HG02973 (cell line): Measurements from ENCODE around the gene FITM1.

Experiments
- ATAC-seq: cut with Tn5 transposase; IDR thresholded peaks from one replicate; pipeline ENCODE4 v1.9.1; 2021; ENCODE audit warnings: moderate library complexity; ENCODE audit not compliant: unreplicated experiment

The FITM1 gene

GRCh38 chr14:24116128-24116814 is 14.2 kb upstream of the FITM1 start:
- ATAC-seq, result no peak

DNA sequence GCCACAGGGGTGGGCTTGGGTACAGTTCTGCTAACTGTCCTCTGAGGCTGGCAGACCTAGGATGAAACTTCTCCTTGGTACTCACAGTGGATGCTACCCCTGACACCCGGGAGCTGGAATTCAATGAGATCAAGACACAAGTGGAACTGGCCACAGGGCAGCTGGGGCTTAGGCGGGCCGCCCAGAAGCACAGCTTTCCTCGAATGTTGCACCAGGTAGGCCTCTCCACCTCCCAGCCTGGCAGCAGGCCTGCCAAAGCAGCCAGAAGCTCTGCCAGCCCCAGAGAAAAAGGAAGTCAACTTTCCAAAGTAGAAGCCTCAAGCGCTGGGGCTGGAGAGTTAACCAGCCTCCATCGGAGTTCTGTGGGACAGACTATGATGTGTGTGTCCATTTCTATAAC is 13.3 kb upstream of the FITM1 start:
- no peak for ATAC-seq

- ATAC-seq, result no peak
Measured at GRCh38 chr14:24119691-24120090, 10.8 kb upstream of the FITM1 start.

DNA sequence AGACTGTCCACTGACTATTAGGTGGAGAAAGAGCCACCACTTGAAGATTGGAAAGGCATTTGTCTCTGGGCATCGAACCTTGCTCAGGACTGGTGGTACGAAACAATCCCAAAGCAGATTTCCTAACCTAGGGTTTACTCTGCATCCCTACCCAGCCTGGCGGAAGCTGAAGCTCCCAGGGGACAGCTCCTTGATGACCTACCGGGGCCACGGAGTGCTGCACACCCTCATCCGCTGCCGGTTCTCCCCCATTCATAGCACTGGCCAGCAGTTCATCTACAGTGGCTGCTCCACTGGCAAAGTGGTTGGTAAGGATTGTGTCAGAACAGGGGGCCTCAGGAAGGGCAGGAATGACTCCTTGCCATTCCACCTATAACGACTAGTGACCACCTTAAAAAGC is 9.2 kb upstream of the FITM1 start:
- ATAC-seq, result no peak

GRCh38 chr14:24122416-24122815 is 8.0 kb upstream of the FITM1 start:
- no peak for ATAC-seq

DNA sequence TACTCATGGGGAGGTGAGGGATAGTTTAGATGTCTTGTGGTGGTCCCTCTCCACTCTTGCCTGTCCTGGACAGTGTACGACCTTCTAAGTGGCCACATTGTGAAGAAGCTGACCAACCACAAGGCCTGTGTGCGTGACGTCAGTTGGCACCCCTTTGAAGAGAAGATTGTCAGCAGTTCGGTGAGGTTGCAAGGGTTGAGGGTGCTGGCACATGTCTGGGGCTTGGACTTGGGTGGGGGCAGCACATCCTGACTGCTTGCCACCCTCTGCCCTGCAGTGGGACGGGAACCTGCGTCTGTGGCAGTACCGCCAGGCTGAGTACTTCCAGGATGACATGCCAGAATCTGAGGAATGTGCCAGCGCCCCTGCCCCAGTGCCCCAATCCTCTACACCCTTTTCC is 7.6 kb upstream of the FITM1 start:
- no peak for ATAC-seq

- ATAC-seq, result peak; percentile 54
Measured at GRCh38 chr14:24123424-24124417, 6.7 kb upstream of the FITM1 start.

DNA sequence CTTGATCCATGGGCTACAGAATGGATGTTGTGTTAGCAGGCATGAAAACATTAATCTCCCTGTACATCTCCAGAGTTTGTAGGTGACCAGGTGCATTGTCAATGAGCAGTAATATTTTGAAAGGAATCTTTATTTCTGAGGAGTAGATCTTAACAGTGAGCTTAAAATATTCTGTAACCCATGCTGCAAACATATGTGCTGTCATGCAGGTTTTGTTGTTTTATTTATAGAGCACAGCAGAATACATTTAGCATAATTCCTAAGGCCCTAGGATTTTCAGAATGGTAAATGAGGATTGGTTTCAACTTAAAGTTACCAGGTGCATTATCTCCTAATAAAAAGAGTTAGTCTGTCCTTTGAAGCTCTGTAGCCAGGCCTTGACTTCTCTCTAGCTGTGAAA is 3.5 kb upstream of the FITM1 start:
- ATAC-seq, result no peak

GRCh38 chr14:24127673-24128072 is 2.8 kb upstream of the FITM1 start:
- no peak for ATAC-seq

GRCh38 chr14:24129410-24129998 is 955 bp upstream of the FITM1 start:
- ATAC-seq, result no peak

GRCh38 chr14:24130717-24131548 is 474 bp downstream of the FITM1 start:
- ATAC-seq, result no peak

DNA sequence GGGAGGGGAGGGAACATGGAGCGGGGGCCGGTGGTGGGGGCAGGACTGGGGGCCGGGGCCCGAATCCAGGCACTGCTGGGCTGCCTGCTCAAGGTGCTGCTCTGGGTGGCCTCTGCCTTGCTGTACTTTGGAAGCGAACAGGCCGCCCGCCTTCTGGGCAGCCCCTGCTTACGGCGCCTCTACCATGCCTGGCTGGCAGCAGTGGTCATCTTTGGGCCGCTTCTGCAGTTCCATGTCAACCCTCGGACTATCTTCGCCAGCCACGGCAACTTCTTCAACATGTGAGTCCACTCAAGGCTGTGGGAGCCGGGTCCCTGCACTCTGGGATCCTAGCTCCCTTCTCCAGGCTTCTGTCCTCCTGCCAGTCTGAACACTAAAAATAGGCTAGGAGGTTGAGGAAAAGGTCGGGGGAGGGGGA is 1.1 kb downstream of the FITM1 start:
- no peak for ATAC-seq

- ATAC-seq, result no peak
Measured at GRCh38 chr14:24132061-24132685, 1.7 kb downstream of the FITM1 start.

GRCh38 chr14:24132976-24133375 is 2.5 kb downstream of the FITM1 start:
- no peak for ATAC-seq

DNA sequence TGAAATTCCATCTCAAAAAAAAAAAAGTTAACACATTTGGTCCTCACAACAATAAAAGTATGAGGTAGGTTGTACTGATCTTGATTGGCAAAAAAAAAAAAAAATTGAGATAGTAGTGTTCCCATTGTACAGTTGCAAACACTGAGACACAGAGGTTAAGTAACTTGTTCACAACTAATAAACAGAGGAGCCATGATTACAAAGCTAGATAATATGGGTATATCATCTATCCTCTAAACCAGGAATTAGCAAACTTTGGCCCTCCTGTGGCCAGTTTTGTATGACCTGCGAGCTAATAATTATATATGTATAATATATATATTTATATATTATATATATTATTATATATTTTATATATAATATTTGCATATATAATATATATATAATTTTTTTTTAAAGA is 3.3 kb downstream of the FITM1 start:
- ATAC-seq, result no peak

- peak; percentile 7 for ATAC-seq
Measured at GRCh38 chr14:24135584-24135833, 5.0 kb downstream of the FITM1 start.

- ATAC-seq, result peak; percentile 86
Measured at GRCh38 chr14:24135834-24136683, 5.6 kb downstream of the FITM1 start, which contains the start of gene PSME1. Gene PSME1 (plus strand): TSS chr14:24136194. CDS start chr14:24136263, 69 bp downstream.

- ATAC-seq, result no peak
Measured at GRCh38 chr14:24136684-24137528, 6.4 kb downstream of the FITM1 start.
